HG03565 (cell line): ENCODE measurements around the gene MEIOSIN.
"Not testable (repeated sequence)": the region's sequence is repeated elsewhere in the genome, so short reads cannot be mapped to it uniquely, and the experiment has no call there.

Experiments
- ATAC-seq: cut with Tn5 transposase; IDR thresholded peaks from one replicate; pipeline ENCODE4 v1.9.1; 2021; ENCODE audit warnings: mild to moderate bottlenecking, moderate library complexity; ENCODE audit not compliant: unreplicated experiment

The MEIOSIN gene

DNA sequence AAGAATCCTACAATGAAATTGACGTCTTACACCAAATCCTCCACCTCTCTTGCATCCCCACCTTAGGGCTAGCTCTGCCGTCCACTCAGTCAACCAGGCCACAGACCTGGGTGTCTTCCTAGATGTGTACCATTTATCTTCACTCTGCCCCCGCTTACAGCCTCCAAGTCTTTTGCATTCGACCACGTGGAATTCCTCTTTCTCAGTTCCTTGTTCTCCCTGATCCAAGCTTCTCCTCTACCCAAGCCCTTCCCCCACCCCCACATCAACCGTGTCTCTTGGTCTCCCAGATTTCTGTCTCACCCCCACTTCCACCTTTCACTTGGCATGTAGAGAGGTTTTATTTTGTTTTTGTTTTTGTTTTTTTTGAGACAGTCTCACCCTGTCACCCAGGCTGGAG lies 60.6 kb downstream of the MEIOSIN start:
- ATAC-seq = no peak

- ATAC-seq = no peak
These were observed 61.4 kb downstream of the MEIOSIN start for GRCh38 chr19:45794627-45795026.

DNA sequence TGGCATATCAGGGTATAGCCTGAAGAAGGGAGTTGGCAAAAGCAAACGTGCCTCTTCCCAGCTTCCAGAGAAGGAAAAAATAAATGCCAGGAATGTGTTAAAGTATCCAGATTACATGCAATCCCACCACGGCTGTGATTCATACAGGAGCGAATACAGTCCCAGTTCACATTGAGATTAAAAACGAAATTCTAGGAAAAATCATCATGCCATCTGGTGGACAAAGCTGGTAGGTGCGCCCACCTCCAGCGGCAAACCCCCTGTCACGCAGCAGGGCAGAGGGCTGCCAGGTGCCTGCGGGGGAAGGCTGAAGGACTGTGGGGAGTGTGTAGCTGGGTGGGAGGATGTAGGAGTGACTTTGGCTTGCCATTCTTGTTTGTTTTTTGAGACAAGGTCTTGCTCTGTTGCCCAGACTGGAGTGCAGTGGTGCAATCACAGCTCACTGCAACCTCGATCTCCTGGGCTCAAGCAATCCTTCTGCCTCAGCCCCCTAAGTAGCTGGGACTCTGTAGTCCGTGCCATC lies 65.8 kb downstream of the MEIOSIN start:
- ATAC-seq = no peak

GRCh38 chr19:45799541-45799940 lies 66.3 kb downstream of the MEIOSIN start:
- ATAC-seq = not testable (repeated sequence)

DNA sequence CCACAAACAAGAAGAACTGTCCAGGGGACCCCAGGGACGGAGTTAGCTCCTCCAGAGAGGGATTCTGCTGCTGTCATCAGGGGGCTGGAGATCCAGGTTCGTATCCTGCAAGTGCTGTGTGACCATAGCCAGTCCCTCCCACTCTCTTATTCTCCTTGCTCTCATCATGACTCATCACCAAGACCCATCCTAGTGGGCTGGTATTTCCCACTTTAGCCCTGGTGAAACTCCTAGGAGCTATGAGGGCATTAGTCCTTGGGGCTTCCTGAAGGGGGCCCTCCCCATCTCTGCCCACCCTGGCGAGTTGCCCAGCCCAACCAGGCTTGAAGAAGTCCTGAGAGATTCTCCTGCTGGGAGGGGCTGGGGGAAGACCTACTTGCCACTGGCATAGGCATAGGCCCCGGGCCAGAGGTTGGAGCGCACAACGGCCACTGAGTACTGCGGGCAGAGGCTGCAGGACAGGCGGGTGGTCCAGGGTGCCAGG lies 66.9 kb downstream of the MEIOSIN start:
- ATAC-seq = no peak

GRCh38 chr19:45801603-45802175 lies 68.5 kb downstream of the MEIOSIN start:
- ATAC-seq = no peak

- ATAC-seq = no peak
These were observed 71.1 kb downstream of the MEIOSIN start for GRCh38 chr19:45804140-45804958.

DNA sequence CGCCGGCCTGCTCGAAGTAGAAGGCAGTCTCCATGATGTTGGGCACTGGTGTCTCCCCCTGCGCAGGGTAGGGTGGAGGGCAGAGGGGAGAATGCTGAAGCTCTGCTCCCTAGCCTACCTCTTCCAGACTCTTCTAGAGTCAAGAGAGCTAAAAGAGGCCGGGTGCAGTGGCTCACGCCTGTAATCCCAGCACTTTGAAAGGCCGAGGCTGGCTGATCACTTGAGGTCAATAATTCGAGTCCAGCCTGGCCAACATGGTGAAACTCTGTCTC lies 71.7 kb downstream of the MEIOSIN start:
- ATAC-seq = no peak

DNA sequence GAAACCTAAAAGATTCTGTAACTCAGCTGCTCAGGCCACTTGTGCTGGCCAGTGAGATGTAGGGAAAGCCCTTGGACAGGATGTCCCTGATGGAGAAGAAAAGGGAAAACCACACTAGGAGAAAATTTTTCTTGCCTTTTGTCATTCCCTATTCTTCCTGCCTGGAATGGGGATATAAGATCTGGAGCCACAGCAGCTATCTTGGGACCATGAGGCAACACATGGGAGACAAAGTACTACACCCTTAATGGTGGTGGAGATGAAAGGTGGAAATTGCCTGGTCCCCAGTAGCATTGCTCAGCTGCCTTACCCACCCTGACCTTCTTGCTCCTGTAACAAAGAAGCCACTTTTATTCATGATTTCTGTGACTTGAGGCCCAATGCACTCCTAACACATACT lies 72.5 kb downstream of the MEIOSIN start:
- no peak for ATAC-seq

DNA sequence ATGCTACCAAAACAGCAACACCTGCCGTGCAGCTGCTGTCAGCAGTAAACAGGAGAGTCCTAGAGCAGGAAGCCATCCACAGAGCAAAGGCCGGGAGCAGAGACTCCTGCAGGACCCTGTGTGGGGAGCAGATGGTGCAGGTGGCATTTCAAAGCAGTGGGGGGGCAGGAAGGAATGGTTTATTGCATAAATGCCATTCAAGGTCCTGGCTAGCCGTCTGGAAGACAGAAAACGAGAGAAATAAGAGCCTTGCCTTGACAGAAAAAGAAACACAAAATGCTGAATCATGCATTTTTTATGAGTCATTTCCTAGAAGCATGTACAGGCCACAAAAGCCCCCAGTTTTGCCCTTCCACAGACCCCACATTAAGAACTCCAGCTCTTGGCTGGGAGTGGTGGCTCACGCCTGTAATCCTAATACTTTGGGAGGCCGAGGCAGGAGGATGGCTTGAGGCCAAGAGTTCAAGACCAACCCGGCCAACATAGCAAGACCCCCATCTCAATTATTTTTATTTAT lies 76.5 kb downstream of the MEIOSIN start:
- ATAC-seq = no peak

DNA sequence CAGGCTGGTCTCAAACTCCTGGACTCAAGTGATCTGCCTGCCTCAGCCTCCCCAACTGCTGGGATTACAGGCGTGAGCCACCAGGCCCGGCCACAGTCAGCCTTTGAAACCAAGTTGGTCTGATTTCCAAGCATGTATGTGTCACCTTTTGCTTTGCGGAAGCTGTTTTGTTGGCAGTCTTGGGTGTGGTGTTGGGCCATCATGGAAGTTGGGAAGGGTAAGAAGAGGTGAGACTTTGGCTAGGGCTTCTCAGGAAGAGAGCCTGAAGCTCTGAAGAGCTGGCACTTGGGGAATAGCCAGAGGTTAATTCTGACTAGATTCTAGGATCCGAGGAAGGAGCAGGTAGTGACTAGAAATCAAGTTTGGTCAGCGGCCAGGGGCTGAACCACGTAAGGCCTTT lies 79.1 kb downstream of the MEIOSIN start:
- no peak for ATAC-seq
